Measurements from ENCODE around the gene CRY2.

DNA sequence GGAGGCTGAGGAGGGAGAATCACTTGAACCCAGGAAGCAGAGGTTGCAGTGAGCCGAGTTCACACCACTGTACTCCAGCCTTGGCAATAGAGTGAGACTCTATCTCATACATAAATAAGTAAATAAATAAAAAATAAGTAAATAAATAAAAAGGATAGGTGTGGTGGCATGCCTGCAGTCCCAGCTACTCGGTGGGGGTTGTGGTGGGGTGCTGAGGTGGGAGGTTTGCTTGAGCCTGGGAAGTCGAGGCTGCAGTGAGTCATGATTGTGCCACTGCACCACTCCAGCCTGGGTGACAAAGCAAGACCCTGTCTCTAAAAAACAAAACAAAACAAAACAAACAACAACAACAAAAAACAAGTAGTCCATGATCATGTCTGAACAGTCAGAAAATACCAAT is 78.3 kb downstream of the CRY2 start:
- TF ChIP-seq, protein P1, sequence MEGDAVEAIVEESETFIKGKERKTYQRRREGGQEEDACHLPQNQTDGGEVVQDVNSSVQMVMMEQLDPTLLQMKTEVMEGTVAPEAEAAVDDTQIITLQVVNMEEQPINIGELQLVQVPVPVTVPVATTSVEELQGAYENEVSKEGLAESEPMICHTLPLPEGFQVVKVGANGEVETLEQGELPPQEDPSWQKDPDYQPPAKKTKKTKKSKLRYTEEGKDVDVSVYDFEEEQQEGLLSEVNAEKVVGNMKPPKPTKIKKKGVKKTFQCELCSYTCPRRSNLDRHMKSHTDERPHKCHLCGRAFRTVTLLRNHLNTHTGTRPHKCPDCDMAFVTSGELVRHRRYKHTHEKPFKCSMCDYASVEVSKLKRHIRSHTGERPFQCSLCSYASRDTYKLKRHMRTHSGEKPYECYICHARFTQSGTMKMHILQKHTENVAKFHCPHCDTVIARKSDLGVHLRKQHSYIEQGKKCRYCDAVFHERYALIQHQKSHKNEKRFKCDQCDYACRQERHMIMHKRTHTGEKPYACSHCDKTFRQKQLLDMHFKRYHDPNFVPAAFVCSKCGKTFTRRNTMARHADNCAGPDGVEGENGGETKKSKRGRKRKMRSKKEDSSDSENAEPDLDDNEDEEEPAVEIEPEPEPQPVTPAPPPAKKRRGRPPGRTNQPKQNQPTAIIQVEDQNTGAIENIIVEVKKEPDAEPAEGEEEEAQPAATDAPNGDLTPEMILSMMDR (IDR thresholded peaks at IDR 0.05 in 4 of 5, conservative IDR thresholded peaks at IDR 0.05 in 1 of 5): no peak
- TF ChIP-seq POLR2A (IDR thresholded peaks at IDR 0.05): no peak

Data from gastrocnemius medialis (tissue), 4 donors.